HG02884 (cell line): ENCODE data around the gene FER1L5.
"Not testable (repeated sequence)": the region's sequence is repeated elsewhere in the genome, so short reads cannot be mapped to it uniquely, and the experiment has no call there.

ENCODE experiments used
- ATAC-seq: cut with Tn5 transposase; IDR thresholded peaks from one replicate; pipeline ENCODE4 v1.9.1; 2021; ENCODE audit warnings: mild to moderate bottlenecking, moderate library complexity; ENCODE audit not compliant: unreplicated experiment

FER1L5 gene

GRCh38 chr2:96633641-96634040 lies 8.9 kb upstream of the FER1L5 start:
- no peak for ATAC-seq

- ATAC-seq: no peak
These were observed 5.9 kb upstream of the FER1L5 start for GRCh38 chr2:96636551-96637171.

- ATAC-seq: peak; percentile 72
These were observed 5.0 kb upstream of the FER1L5 start for GRCh38 chr2:96637385-96638143.

DNA sequence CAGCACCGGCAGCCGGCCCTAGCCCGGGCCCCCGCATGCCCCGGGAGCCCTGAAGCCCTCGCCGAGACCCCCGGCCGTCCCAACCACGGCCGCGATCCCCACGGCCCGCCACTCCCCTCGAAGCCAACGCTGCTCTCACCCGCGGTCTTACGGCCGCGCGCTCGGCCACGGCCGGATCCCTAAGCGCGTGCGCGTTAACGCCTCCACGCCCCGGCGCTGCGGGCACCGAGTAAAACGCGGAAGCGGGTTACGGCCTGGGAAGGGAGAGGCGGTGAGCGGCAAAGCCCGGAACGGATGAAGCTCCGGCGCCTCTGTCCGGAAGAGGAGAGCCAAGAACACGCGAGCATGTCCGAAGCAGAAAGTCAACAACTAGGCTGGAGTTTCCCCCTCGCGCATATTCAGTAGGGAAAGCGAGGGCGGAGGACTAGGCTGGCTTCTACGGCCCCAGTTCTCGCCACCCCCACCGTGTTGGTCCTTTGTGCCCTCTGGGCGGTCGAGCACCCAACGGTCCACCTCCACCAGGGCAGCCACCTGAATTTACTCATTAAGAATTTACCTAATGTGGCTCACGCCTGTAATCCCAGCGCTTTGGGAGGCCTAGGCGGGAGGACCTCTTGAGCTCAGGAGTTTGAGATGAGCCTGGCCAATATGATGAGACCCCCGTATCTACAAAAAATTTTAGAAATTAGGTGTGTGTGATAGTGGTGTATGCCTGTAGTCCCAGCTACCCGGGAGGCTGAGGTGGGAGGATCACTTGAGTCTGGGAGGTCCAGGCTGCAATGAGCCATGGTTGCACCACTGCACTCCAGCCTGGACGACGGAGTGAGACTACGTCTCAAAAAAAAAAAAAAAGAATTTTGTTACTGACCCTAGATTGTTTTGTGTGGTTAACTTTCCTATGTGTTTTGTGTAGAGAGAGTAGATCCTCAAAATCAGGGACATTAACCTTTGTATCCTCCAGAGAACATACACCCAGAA lies 4.1 kb upstream of the FER1L5 start, which contains the start of gene KANSL3:
TSS of gene KANSL3 (minus strand) at position 169 of the 978 bp plus-strand sequence. CDS start 1,177 bp downstream, outside the sequence.
- peak; percentile 52 for ATAC-seq

- no peak for ATAC-seq
These were observed 5.1 kb downstream of the FER1L5 start for GRCh38 chr2:96647681-96648080.

DNA sequence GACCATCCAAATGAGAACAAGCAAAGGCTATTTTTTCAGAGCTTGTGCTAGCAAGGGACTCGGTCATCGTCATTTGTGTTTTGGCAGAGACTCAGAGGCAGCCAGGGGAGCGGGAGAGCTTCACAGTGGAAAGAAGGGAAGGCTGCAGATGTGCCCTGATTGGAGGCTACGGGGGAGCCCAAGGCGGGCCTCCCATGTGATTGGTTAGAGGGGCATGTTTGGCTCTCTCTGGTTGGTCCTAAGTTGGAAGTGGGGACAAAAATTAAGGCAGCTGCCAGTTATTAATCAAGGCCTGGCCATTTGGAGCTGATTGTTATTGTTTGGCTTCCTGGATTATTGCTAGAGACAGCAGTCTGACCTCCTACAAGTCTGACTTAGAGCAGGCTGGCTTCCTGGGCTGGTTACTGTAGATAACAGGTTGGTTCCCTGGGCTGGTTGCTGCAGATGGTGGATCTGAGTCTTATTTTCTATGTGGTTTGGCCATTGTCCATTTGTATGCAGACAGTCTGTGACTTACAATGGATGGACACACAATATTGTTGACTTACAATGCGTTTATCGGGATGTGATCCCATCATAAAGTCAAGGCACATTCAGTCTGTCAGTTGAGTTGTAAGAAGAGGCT lies 5.9 kb downstream of the FER1L5 start:
- no peak for ATAC-seq

- no peak for ATAC-seq
These were observed 6.8 kb downstream of the FER1L5 start for GRCh38 chr2:96649342-96649741.

DNA sequence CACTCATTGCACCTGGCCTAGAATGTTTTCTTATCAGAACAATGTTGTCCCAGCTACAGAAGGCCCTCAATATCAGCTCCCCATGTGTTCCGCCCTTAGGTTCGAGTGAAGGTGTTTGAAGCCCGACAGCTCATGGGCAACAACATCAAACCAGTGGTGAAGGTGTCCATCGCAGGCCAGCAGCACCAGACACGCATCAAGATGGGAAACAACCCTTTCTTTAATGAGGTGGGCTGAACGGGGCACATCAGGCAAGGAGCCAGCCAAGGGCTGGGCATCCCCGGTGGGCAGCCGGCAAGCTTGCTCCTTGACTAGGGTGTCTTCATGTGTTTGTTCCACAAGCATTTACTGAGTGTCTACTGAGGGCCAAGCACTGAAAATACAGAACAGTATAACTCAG lies 9.2 kb downstream of the FER1L5 start:
- ATAC-seq: no peak

- ATAC-seq: not testable (repeated sequence)
These were observed 12.2 kb downstream of the FER1L5 start for GRCh38 chr2:96654791-96655190.

DNA sequence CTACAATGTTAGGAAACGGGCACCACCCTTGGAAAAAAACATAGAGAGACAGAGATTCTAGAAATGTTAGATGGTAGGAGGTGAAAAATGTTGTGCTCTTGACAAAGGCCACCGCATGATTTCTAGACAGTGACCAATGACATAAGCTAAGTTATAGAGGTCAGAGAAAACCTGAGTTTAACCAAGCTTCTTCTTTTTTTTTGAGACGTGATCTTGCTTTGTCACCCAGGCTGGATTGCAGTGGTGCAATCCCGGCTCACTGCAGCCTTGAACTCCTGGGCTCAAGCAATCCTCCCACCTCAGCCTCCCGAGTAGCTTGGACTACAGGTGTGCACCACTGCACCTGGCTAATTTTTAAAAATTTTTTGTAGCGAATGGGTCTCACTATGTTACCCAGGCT lies 13.0 kb downstream of the FER1L5 start:
- no peak for ATAC-seq

GRCh38 chr2:96656540-96656939 lies 14.0 kb downstream of the FER1L5 start:
- ATAC-seq: no peak

GRCh38 chr2:96661324-96661723 lies 18.8 kb downstream of the FER1L5 start:
- no peak for ATAC-seq

GRCh38 chr2:96662360-96662759 lies 19.8 kb downstream of the FER1L5 start:
- no peak for ATAC-seq

- no peak for ATAC-seq
These were observed 20.6 kb downstream of the FER1L5 start for GRCh38 chr2:96663177-96663576.

DNA sequence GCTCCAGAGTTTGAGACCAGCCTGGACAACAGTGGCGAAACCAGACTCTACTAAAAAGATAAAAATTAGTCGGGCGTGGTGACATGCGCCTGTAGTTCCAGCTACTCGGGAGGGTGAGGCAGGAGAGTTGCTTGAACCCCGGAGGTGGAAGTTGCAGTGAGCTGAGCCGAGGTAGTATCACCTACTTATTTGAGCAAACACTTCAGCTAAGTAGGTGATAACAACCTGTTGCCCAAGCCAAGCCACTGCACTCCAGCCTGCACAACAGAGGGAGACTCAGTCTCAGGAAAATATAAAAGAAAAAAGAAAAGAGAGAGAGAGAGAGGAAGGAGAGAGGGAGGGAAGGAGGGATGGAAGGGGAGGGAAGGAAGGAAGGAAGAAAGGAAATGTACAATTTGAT lies 21.3 kb downstream of the FER1L5 start:
- no peak for ATAC-seq

GRCh38 chr2:96664366-96664925 lies 21.9 kb downstream of the FER1L5 start:
- no peak for ATAC-seq

- no peak for ATAC-seq
These were observed 22.6 kb downstream of the FER1L5 start for GRCh38 chr2:96665083-96665569.

- ATAC-seq: not testable (repeated sequence)
These were observed 23.2 kb downstream of the FER1L5 start for GRCh38 chr2:96665717-96666116.

DNA sequence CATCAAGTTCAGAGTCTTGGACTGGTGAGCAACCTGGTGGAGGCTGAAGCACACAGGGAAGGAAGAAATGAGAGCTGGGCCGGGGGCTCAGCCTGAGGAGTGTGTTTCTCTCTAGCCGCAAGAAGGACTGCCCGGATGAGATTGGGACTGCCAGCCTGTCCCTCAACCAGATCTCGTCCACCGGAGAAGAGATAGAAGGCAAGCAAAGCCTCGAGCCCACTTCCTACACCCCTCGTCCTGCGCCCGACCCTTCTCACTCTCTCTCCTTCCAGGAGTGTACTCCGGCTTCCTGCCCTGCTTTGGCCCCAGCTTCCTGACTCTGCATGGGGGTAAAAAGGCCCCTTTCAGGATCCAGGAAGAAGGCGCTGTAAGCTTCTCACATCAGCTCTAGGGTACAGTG lies 26.2 kb downstream of the FER1L5 start:
- no peak for ATAC-seq

GRCh38 chr2:96669539-96670215 lies 27.1 kb downstream of the FER1L5 start:
- ATAC-seq: no peak
